ENCODE measurements around the gene KCTD20. TPM values are rescaled to one million over a fixed set of nuclear protein-coding genes. Genes with fewer than 3 reads are reported as not detected.

KCTD20 gene
- total RNA-seq, 1 experiment from 2014 or later = 41.6 TPM

GRCh38 chr6:36523451-36523850 is 80.7 kb downstream of the KCTD20 start:
- intact Hi-C loops (cut with micrococcal nuclease; ENCODE audit: unreplicated experiment) (no loop called here), in situ Hi-C loops (cut with HindIII; ENCODE audit: low pct_unique_long_range_greater_than_20kb, low sequenced_read_pairs) (no loop called here)
- Histone ChIP-seq H3K27ac (ENCODE audit: low read length) (no peak overlapping the region), H3K36me3 (ENCODE audit: control insufficient read depth, insufficient read depth, low read length) (peaks cover 21% of the 10 kb centered on the region), H3K4me3 (ENCODE audit: low read depth in 2 of 2, low read length in 2 of 2) (no peak overlapping the region), H3K27me3 (ENCODE audit: control insufficient read depth, insufficient read depth, low read length) (no peaks in the 10 kb centered on the region), H3K4me1 (ENCODE audit: control insufficient read depth, insufficient read depth, low read length) (no peaks in the 10 kb centered on the region), H3K9me3 (ENCODE audit: control insufficient read depth, insufficient read depth, low read depth, low read length) (no peaks in the 10 kb centered on the region)
- BruUV-seq (replicated peaks) = no TSS peak
- DNase-seq (ENCODE audit: low read depth, low spot score) = no peak
- no peak for ATAC-seq
- ChIA-PET POLR2A (no interaction called here), CTCF (no interaction called here)
- TF ChIP-seq SIN3A (IDR thresholded peaks at IDR 0.05; ENCODE audit: borderline replicate concordance, insufficient read depth, low read depth, low read length) (no peak), REST (IDR thresholded peaks at IDR 0.05; ENCODE audit: insufficient read depth in 1 of 2, low read depth in 2 of 2, low read length in 1 of 2) (no peak), POLR2AphosphoS5 (IDR thresholded peaks at IDR 0.05; ENCODE audit: low read depth, low read length) (no peak), TCF7L2 (IDR thresholded peaks at IDR 0.05; ENCODE audit: low read depth, low read length) (no peak), CTCF (IDR thresholded peaks at IDR 0.05) (no peak)

- H3K36me3 ChIP-seq (ENCODE audit: control insufficient read depth, insufficient read depth, low read length) = peaks cover 21% of the 10 kb centered on the region
- in situ Hi-C loops (cut with HindIII; ENCODE audit: low pct_unique_long_range_greater_than_20kb, low sequenced_read_pairs) = no loop called here
- no peak for DNase-seq (ENCODE audit: low read depth, low spot score)
- TF ChIP-seq REST (IDR thresholded peaks at IDR 0.05; ENCODE audit: insufficient read depth in 1 of 2, low read depth in 2 of 2, low read length in 1 of 2) = no peak
- BruUV-seq (replicated peaks) = no TSS peak
- no peak overlapping the region for H3K4me3 ChIP-seq (ENCODE audit: low read depth in 2 of 2, low read length in 2 of 2)
- POLR2A ChIA-PET = interaction anchor here (0.7 kb wide), 1 partner anchor 8 kb away, joined by 10 read pairs; no protein-coding TSS in a partner anchor
- H3K27ac ChIP-seq (ENCODE audit: low read length) = no peak overlapping the region
- H3K4me1 ChIP-seq (ENCODE audit: control insufficient read depth, insufficient read depth, low read length) = no peaks in the 10 kb centered on the region
- intact Hi-C loops (cut with micrococcal nuclease; ENCODE audit: unreplicated experiment) = no loop called here
- ATAC-seq = no peak
- CTCF ChIA-PET = no interaction called here
- H3K27me3 ChIP-seq (ENCODE audit: control insufficient read depth, insufficient read depth, low read length) = no peaks in the 10 kb centered on the region
- H3K9me3 ChIP-seq (ENCODE audit: control insufficient read depth, insufficient read depth, low read depth, low read length) = no peaks in the 10 kb centered on the region
These were observed 81.2 kb downstream of the KCTD20 start for GRCh38 chr6:36523936-36524499.

Data from Panc1 (cell line).